Stimulated activated CD8-positive, alpha-beta memory T cell treated with anti-CD3 and anti-CD28 coated beads, Interleukin-7, amount 100 ng/mL, for 48 hours (primary cell): ENCODE measurements around the gene CHSY3.

Experiments
- DNase-seq, 2 donors: peaks; one replicate each; pipeline ENCODE4 v3.0.0-alpha.2; 2020; ENCODE audit warnings: low read depth in 1 of 2; ENCODE audit errors: extremely low read depth in 1 of 2

CHSY3 gene

DNA sequence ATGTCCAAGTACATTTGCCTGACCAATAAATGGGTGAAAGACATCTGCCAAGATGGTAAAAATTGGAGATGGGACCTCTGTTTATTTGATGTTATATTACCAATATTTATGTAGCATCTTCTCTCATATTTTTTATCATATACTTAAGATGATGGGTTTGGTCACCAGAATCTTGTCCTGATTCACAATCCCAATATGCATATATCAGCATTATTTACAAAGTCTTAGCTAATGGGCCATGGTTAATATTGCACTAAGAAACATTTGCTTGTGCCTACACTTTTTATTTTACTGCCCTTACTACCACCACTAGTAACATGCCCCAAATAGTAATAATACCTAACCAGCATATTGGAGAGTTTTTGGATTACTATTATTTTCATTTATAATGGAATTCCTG, 116.7 kb downstream of the CHSY3 start:
- no peak for DNase-seq

DNA sequence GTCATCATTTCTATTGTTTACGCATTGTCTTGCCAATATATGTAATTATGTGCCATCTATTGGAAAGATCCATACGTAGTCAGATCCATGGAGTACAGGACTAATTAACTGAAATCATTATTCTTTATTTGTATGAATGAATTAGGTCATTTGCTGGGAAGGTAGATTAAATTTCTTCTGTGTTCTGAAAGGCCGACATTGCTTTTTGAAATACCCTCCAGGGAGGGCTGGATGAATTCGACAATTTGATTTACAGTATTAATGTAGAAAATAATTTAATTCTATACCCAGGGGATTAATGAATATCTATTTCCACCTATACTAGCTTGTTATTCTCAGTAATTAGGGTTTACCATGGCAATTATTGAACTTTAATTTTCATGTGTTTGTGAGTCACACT, 117.6 kb downstream of the CHSY3 start:
- no peak for DNase-seq

DNA sequence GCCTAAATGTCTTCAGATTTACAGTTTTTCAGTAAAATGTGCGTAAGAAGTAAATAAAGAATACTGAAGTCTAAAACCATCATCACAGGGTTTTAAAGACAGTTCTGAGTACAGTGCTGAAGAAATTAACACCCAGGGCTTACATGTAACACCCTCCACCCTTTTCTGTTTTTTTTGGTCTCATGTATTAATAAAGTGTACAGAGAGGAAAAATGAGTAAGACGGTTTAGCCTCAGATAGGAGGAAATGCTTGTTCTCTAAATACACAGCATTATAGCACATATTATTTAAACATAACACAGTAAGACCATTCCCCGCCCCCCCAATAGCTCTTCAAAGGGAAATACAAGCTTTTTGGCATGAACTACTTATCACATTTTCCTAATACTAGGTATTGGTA, 119.3 kb downstream of the CHSY3 start:
- DNase-seq, result no peak

DNA sequence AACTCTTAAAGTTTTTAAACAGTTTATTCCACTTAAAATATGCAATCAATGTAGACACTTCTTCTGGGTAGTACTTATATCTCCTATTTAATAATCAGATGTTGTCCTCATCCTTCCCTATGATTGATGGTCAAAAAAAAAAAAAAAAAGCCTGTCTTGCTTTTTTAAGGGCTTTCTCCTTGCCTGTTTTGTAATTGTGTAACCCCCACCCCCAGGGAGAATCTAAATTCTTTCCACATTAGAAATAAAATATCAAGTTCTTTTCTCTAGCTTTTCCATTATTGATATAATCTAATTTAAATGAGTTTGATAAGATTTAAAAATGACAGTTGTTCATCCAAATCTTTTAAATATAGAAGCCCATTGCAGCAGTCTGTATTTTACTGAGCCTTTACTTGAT, 119.7 kb downstream of the CHSY3 start:
- no peak for DNase-seq

DNA sequence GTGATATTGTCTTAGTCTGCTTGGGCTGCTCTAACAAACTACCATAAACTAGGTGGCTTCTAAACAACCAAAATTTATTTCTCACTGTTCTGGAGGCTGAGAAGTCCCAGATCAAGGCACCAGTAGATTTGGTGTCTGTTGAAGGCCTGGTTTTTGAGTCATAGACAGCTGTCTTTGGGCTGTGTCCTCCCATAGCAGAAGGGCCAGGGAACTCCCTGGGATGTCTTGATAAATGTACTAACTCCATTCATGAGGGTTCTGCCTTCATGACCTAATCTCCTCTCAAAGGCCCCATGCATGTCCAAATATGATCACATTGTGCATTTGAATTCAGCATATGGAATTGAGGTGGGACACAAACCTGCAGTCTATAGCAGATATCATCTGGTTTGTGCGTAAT, 121.2 kb downstream of the CHSY3 start:
- DNase-seq, result no peak

DNA sequence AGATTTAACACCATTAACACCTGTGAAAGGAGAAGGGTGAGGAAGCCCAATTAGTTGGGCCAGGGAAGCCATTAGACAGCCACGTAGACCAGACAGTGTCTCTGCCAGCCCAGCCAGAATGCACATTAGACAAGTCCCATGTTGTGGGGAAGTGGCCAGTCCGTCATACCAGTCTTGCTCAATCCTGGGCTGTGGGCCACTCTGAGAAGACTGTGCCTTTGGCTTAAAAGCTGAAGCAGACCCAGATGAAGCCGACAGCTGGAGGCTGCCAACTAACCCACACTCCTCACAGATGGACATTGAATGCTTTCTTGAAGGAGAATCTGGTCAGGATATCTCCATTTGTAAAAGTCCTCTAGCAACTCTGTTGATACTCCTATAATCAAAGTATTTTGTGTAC, 128.5 kb downstream of the CHSY3 start:
- no peak for DNase-seq

DNA sequence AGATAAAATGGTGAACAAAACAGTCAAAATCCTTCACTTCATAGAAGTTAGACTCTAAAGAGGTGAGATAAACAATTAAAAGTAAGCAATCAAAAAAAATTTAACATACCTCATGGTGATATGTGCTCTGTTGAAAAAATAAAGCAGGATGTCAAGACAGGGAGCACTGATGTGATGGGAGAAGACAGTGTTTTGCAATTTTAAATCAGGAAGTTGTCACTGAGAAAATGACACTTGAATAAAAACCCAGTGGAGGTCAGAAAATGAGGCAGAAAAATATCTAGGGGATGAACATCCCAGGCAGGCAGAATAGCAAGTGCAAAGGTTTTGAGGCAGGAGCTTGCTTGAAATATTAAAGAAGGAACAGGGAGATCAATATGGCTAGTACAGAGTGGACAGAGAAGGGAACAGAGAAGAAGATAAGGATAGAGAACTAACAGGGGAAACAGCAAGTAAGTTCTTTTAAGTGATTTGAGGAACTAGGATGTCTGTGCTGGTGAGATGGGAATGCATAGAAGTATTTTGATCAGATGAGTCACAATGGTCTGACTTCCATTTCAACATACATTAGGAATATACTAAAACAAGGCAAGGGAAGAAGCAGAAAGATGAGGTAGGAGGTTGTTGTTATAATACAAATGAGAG, 130.4 kb downstream of the CHSY3 start:
- DNase-seq, result no peak

DNA sequence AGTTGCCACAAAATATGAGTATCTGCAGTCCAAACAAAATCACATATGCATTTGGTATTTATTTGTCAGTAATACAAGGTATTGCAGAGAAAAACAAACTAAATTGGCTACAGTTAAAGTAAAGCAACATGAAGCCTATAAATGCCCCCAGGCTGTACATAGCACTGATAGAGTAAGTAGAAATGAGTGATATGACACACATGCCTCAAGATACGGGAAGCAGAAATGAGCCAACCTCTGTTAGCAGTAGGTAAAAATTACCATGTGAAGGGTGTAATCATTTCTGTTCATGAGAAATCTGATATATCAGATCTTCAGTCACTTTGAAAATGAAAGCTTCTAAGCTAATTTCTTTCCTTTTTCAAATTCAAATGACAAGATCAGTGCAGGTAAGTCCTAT, 131.1 kb downstream of the CHSY3 start:
- DNase-seq, result no peak

DNA sequence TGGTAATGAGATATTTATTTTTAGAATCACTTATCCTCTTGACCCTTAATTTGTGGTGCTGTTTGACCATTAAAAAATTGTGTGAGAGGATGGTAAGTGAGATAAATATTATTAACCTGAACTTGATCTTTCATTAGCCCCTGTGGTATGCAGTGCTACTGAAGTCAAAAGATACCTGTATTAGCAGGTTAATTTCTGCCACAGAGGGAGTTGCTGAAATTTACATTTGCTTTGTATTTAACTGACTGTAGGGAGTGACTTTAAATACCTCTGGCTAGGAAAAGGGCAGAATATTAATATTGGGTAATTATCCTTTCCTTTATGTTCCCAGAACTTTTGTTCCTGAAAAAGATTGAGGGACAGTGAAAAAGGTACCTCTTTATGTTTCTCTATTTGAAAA, 133.6 kb downstream of the CHSY3 start:
- no peak for DNase-seq

DNA sequence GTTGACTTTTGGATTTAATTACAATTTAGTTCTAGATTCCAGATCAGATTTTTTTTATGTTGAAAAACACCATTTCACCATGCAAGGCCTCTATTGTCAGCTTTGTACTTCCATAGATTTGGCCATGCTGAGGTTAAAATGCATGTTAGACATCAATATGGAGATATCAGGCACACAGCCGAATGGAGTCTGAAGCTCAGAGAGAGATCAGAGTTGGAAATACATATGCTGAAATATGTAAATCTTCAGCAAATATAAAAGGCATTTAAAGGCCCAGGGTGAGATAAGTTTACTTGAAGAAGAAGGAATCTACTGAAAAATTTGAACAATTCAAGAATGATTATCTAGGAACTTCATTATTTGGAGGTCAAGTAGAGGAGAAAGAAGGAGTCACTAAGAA, 139.6 kb downstream of the CHSY3 start:
- DNase-seq, result no peak

DNA sequence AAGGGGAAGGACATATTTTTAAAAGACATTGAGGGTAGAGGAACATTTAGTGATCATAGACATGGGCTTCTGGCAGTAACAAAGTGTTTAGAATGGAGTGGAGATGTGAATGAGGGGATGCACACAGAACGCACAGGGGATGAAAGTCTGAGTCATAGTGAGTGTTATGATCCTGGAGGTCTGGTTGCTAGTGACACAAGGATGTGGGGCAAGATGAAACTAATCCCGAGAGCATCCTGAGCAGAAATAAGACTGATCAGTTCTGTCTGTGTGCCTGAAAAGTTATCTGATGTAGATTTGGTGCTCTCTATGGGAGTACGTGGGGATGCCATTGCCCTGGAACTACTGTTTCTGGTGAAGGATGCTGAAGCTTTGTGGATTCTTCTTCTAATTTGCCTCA, 141.1 kb downstream of the CHSY3 start:
- DNase-seq, result no peak

DNA sequence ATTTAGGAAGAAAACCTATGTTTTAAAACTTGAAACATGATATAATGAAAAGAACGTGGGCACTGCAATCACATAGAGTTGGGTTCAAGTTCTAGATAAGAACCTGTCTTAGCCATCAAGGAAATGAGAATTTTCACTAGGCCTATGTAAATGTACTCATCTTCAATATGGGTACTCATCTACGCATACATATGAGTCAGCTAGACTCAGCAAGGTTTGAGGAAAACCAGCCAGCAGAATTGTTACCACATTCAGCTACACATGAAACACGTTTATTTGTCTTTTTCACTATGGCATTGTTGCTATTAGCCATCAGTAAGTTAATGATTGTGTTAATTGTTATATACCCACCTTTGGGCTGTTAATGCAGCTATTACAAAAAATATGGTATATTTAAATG, 146.3 kb downstream of the CHSY3 start:
- DNase-seq, result no peak

DNA sequence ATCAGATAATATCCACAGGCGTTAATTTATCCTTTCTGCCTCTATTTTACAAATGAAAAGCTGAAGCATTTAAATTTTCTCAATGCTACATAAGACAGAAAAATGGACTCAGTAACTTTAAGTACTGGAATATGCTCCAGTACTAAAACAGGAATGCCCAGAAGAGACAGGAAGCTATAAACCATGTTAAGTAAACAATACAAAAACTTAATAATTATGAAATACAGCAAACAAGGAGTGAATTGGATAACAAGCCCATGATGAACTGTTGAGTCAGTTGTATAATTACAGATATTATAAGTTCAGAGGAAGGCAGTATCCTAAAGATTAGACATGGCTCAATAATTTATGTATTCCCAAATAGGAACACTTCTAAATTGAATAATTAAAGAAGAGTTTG, 148.5 kb downstream of the CHSY3 start:
- no peak for DNase-seq

DNA sequence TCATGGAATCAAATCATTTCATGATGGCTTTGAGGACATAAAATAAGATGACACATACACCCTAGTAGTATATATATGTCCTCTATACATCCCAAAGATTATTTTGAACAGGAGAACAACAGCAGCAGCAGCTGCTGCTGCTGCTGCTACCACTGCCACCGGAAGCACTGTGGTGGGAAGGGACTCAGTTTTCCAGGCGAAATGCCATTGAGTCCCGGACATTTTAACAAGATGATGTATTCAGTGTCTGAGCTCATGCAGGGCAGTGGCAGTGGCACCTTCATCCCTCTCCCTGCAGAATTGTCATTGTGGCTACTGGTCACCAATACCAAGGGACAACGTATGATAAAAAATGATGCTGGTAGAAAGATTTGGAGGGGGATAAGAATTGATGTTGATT, 151.3 kb downstream of the CHSY3 start:
- DNase-seq, result no peak

DNA sequence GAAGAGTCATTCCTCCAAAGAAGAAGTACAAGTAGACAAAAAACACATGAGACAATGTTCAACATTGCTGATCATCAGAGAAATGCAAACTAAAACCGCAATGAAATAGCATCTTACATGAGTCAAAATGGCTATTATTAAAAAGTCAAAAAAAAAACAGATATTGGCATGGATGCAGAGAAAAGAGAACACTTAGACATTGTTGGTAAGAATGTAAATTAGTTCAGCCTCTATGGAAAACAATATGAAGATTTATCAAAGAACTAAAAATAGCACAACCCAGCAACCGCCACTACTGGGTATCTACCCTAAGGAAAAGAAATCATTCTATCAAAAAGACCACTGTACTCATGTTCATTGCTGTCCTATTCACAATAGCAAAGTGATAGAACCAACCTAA, 157.5 kb downstream of the CHSY3 start:
- no peak for DNase-seq

DNA sequence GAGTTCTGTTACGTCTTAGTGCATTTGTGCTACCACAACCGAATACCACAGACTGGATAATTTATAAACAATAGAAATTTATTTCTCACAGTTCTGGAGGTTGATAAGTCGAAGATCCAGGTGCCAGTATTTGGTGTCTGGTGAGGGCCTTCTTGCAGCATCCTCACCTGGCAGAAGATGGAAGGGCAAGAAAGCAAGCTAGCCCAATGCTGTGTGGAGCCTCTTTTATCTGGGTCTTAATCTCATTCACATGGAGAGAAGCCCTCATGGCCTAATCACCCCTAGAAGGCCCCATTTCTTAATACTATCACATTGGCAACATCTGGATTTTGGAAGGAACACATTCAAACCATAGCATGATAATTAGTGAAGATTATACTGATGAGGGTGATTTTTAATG, 159.3 kb downstream of the CHSY3 start:
- no peak for DNase-seq

DNA sequence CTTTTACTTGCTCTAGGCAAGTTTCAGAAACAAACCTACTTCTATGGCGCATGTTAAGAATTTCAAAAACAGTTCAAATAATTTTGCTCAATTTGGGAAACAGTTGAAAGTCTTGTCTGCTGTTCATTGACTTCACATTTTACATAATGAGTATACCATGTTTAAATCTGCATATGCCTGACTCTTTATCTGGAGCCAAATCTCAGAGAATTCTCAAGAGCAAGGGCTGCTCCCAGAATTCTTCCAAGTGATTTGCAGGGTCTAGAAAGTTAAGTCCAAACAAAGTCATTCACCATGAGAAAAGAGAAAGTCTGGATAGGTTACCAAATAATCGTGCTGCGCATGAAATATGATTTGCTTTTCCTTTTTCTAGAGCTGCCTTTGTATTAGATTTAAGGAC, 160.2 kb downstream of the CHSY3 start:
- DNase-seq, result no peak

DNA sequence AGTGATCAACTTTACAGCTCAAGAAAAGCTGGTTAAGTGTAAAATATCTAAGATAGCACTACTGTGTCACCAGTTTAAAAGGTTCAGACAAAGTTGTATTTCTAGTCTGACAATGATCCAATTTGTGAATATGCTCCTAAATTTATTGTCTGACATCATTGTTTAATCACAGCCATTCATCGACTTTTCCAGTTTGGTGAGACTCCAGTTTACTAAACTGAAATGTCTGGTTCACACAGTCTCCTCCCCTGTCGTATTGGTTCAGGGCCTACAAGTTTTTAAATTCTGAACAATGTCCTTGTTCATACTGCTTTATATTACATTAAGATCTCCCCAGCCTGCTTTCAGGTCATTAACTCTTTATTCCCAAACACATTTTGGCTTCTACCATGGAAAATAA, 161.4 kb downstream of the CHSY3 start:
- no peak for DNase-seq

DNA sequence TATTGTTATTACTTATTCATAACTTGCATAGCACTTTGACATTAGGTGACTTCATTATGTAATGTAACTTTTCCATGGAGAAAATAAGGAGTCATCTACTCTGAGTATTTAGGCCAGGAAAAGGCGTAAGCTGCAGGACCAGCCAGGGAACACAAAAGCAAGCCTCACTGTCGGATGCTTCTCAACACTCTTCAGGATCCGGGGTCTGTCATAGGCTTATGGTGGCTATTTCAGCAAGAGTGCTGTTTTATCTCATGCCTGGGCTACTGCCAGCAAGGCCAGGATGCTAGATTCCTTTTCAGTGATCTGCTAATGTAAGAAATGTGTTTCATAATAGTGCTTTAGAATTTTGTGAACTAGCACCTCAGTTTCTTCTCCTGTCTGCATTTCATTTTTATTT, 162.4 kb downstream of the CHSY3 start:
- no peak for DNase-seq

DNA sequence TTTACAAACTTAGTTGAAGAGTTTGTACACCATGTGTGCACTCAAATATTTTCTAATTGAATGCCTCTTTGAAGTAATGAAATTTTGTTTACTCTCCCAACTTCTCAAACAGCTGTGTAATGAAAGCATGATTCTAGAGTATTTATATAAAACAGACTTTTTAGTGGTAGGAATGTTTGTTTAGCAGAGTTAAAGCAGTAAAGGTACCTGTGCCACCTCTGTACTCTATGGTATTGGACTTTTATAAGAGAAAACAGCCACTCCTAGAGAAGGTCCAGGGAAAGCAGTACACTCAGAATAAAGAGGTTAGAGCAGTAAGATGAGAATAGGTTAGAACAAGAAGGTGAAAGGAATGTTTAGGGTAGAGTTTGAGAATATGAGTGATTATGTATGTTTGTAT, 163.1 kb downstream of the CHSY3 start:
- no peak for DNase-seq

DNA sequence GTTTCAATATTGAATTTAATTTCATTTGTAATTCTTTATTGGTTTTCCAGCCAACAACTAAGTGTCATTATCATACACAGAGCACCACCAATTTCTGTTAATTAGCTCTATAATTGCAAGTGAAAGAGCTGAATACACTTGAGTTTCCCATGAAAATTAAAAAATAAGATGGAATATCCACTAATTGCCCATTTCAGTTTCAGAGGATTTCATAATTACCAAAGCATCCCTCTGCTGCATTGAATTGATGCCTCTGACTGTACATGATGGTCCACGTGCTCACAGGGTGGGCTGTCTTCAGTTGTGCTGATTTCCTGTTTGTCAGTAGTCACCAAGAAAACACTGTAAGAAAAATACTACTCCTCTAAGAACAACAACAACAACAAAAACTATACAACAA, 163.8 kb downstream of the CHSY3 start:
- no peak for DNase-seq

DNA sequence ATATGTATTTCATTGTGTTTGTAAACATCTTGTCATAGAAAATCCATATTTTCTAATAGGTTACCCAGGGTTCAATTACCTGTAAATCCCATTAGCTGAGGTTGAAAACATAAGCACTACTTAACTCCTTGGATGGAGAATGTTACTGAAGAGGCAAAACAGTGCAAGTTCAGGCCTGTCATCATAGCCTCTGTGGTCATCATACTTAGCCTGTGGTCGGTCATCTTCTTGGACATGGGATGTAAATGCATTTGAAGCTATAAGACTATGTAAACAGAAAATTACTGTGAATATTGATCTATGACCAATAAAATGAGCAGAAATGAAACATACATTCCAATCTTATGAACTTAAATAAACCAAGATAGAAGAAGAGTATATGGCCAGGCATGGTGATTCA, 164.7 kb downstream of the CHSY3 start:
- no peak for DNase-seq

DNA sequence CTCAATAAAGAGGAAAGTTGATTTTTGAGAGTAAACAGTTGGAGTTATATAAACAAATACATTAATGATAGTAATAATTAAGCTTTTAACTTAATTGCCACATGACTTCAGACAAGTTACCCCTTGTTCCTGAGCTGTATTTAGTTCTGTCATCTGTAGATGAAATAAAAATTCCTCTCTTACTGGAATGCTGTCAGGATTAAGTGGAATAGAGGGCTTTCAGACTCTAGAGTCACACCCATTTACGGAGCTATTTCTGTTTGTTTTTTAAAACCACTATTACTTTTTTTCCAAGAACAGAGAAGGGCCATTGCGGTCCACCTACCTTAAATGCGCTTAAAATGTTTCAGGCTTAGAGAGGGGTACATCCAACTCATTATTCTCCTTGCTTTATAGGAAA, 170.6 kb downstream of the CHSY3 start:
- DNase-seq, result no peak

DNA sequence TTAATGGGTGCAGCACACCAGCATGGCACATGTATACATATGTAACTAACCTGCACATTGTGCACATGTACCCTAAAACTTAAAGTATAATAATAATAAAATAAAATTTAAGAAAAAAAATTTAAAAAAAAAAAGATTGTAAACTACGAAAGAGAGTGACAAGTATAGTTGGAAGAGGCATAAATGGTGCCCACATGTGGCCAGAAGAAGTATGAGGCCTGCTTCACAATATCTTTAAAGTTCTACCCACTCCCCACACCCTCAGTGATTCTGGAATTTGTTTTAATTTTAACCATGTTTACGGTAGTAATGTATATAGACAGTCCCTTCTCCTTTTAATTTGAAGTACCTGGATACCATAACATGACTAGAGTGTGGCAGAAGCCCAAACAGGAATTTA, 172.7 kb downstream of the CHSY3 start:
- DNase-seq, result no peak
